IMR-90 (cell line): ENCODE measurements around the gene RTEL1. TPM values are rescaled to one million over a fixed set of nuclear protein-coding genes. Genes with fewer than 3 reads are reported as not detected.

Experiments
- NFE2L2 ChIP-seq: fragments of 150-350 bp; IDR thresholded peaks from 2 replicates; pipeline ENCODE4 v1.6.1; 2016; ENCODE audit warnings: low read depth, mild to moderate bottlenecking, low read length
- polyA plus RNA-seq, 3 experiments: library from polyadenylated mRNA; depleted of rRNA; stranded (reverse); fragments of >200 nt; gene quantifications; 2 replicates each; pipeline ENCODE4 v1.2.3, GENCODE V29; 2012; ENCODE audit warnings: low replicate concordance in 1 of 3
- total RNA-seq: library from RNA; depleted of rRNA; stranded (reverse); fragments of >200 nt; gene quantifications from 2 replicates; pipeline ENCODE4 v1.2.3, GENCODE V29; 2012
- TF ChIP-seq, protein P1 (sequence below): conservative IDR thresholded peaks from 2 replicates; pipeline ENCODE4 v1.5.1; 2012; ENCODE audit warnings: mild to moderate bottlenecking, low read depth, low read length, improper control_type of control experiment
- TF ChIP-seq, protein P2 (sequence below): fragments of 150-350 bp; IDR thresholded peaks from 2 replicates; pipeline ENCODE4 v1.6.1; 2016; ENCODE audit warnings: low read depth, mild to moderate bottlenecking, low read length, moderate library complexity, borderline replicate concordance

RTEL1 gene
- total and polyA plus RNA-seq, 2 of the 4 experiments (the other 2 are of a cell fraction), result 14.7 to 18.8 TPM

DNA sequence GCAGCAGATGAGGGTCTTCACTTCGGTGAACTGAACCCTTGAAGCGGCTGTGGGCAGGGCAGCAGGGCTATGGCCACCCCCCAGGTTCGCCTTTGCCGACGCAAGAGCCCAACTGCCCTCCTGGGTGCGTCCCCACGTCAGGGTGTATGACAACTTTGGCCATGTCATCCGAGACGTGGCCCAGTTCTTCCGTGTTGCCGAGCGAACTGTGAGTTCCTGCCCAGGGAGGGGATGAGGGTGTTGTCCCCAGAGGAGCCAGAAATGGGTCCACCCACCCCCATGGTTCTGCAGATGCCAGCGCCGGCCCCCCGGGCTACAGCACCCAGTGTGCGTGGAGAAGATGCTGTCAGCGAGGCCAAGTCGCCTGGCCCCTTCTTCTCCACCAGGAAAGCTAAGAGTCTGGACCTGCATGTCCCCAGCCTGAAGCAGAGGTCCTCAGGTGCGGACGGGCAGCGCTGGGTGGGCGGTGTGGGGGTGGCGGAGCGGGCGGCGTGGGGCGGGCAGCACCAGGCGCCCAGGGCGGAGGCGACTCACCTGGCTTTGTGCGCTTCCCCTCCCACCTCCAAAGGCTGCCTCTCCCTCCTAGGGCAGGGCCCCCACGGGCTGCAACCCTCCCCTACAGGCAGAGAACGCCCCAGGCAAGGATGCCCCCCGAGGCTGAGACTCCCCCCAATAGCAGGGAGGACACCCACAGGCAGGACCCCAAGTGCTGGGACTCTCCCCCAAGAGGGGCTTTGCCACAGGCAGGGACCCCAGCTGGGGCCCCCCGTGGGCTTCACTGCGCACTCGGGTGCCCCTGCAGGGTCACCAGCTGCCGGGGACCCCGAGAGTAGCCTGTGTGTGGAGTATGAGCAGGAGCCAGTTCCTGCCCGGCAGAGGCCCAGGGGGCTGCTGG, 32.1 kb downstream of the RTEL1 start (continued):
- TF ChIP-seq, protein P1, sequence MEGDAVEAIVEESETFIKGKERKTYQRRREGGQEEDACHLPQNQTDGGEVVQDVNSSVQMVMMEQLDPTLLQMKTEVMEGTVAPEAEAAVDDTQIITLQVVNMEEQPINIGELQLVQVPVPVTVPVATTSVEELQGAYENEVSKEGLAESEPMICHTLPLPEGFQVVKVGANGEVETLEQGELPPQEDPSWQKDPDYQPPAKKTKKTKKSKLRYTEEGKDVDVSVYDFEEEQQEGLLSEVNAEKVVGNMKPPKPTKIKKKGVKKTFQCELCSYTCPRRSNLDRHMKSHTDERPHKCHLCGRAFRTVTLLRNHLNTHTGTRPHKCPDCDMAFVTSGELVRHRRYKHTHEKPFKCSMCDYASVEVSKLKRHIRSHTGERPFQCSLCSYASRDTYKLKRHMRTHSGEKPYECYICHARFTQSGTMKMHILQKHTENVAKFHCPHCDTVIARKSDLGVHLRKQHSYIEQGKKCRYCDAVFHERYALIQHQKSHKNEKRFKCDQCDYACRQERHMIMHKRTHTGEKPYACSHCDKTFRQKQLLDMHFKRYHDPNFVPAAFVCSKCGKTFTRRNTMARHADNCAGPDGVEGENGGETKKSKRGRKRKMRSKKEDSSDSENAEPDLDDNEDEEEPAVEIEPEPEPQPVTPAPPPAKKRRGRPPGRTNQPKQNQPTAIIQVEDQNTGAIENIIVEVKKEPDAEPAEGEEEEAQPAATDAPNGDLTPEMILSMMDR, result no peak
- TF ChIP-seq, protein P2, sequence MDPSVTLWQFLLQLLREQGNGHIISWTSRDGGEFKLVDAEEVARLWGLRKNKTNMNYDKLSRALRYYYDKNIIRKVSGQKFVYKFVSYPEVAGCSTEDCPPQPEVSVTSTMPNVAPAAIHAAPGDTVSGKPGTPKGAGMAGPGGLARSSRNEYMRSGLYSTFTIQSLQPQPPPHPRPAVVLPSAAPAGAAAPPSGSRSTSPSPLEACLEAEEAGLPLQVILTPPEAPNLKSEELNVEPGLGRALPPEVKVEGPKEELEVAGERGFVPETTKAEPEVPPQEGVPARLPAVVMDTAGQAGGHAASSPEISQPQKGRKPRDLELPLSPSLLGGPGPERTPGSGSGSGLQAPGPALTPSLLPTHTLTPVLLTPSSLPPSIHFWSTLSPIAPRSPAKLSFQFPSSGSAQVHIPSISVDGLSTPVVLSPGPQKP, result no peak
- no peak for TF ChIP-seq NFE2L2
